GM06990 (cell line): ENCODE results near the gene PPL.
A peak's percentile ranks its signal among the peaks of the same experiment; 100 is the strongest.

Experiments used
- DNase-seq: peaks from one replicate; pipeline ENCODE4 v3.0.0-alpha.2; 2011; ENCODE audit not compliant: insufficient read length; ENCODE audit errors: extremely low read depth
- H3K27me3 ChIP-seq: replicated peaks from 2 replicates; pipeline ENCODE4 v1.6.0; 2011; ENCODE audit warnings: low read length; ENCODE audit not compliant: control insufficient read depth, insufficient read depth
- H3K36me3 ChIP-seq: 2 replicates; pipeline ENCODE4 v1.5.1; 2011; ENCODE audit warnings: low read length; ENCODE audit not compliant: control insufficient read depth, insufficient read depth
- H3K4me3 ChIP-seq: replicated peaks from 2 replicates; pipeline ENCODE4 v1.5.1; 2011; ENCODE audit warnings: low read depth, mild to moderate bottlenecking, control low read depth, low read length
- CTCF ChIP-seq: IDR thresholded peaks from 2 replicates; pipeline ENCODE4 v1.5.1; 2011; ENCODE audit warnings: low read length, control low read depth, mild to moderate bottlenecking, inconsistent platforms; ENCODE audit not compliant: insufficient read depth, poor library complexity, severe bottlenecking

Gene PPL

GRCh38 chr16:4855804-4856203 lies 81.1 kb downstream of the PPL start:
- Histone ChIP-seq H3K36me3 (peaks cover 27% of the 10 kb centered on the region), H3K27me3 (no peaks in the 10 kb centered on the region), H3K4me3 (no peak overlapping the region)
- no peak for TF ChIP-seq CTCF
- DNase-seq, result no peak

- peaks cover 24% of the 10 kb centered on the region for H3K36me3 ChIP-seq
These were observed 81.6 kb downstream of the PPL start for GRCh38 chr16:4855371-4855770.

GRCh38 chr16:4852221-4852872 lies 84.6 kb downstream of the PPL start:
- DNase-seq, result no peak
- no peak for TF ChIP-seq CTCF
- peaks cover 9% of the 10 kb centered on the region for H3K36me3 ChIP-seq

More at GRCh38 chr16:4855371-4855770, 81.6 kb downstream of the PPL start:
- TF ChIP-seq CTCF, result no peak
- no peak for DNase-seq
- no peak overlapping the region for H3K4me3 ChIP-seq
- H3K27me3 ChIP-seq, result no peaks in the 10 kb centered on the region

GRCh38 chr16:4850211-4850610 lies 86.7 kb downstream of the PPL start:
- Histone ChIP-seq H3K27me3 (no peaks in the 10 kb centered on the region), H3K4me3 (no peak overlapping the region), H3K36me3 (peaks cover 5% of the 10 kb centered on the region)
- no peak for DNase-seq
- no peak for TF ChIP-seq CTCF

More at GRCh38 chr16:4852221-4852872, 84.6 kb downstream of the PPL start:
- Histone ChIP-seq H3K4me3 (no peak overlapping the region), H3K27me3 (no peaks in the 10 kb centered on the region)

GRCh38 chr16:4847774-4848587 lies 89.0 kb downstream of the PPL start:
- Histone ChIP-seq H3K36me3 (peaks cover 10% of the 10 kb centered on the region), H3K27me3 (no peaks in the 10 kb centered on the region), H3K4me3 (peak overlapping the region; percentile 97)
- TF ChIP-seq CTCF, result no peak
- DNase-seq, result no peak
